HL-60/S4 (cell line): ENCODE measurements around the gene NCLN.
"Not testable (repeated sequence)": the region's sequence is repeated elsewhere in the genome, so short reads cannot be mapped to it uniquely, and the experiment has no call there.

ENCODE experiments used
- in situ Hi-C: fragments of 300-500 bp; cut with MboI; formaldehyde crosslinking; loops from 2 replicates; pipeline ENCODE4 v1.14.3; 2022; ENCODE audit warnings: low sequenced_read_pairs

Gene NCLN

DNA sequence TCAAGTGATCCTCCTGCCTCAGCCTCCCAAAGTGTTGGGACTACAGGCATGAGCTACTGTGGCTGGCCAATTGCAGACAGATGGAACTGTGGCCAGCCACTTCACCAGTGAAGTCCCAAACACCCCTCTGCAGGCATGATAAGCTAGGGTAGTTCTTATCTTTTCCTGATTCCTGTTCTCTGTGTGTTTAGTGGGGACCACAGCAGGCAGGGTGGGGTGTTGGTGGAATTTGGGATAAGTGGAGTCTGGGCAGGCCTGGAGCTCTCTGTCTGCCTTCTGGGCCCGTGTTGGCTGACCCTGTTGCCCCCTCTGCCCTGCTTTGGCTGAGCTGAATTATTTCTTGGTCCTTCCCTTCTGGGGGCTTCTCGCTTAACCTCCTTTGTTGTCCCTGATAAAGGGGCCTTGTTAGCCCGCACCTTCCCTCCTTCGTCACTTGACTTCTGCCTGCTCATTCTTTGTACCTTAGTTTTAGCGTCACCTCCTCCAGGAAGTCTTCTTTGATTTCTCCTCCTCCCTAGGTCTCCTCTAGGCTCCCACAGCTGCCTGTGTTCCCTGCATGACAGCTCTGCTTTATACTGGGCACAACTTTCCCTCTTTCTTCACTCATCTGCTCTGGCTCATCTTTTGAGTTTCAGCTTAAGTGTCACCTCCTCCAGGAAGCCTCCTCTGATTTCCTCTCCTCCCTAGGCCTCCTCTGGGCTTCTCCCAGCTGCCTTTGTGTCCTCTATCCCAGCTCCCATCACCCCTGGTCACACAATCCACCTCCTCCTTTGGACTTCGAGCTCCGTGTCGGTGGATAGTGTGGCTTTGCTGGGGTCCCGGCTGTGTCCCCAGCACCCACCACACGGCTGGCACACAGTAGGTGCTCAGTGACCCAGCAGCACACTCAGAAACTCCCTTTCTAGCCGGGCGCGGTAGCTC lies 1.7 kb upstream of the NCLN start:
- in situ Hi-C loops, result no loop called here

DNA sequence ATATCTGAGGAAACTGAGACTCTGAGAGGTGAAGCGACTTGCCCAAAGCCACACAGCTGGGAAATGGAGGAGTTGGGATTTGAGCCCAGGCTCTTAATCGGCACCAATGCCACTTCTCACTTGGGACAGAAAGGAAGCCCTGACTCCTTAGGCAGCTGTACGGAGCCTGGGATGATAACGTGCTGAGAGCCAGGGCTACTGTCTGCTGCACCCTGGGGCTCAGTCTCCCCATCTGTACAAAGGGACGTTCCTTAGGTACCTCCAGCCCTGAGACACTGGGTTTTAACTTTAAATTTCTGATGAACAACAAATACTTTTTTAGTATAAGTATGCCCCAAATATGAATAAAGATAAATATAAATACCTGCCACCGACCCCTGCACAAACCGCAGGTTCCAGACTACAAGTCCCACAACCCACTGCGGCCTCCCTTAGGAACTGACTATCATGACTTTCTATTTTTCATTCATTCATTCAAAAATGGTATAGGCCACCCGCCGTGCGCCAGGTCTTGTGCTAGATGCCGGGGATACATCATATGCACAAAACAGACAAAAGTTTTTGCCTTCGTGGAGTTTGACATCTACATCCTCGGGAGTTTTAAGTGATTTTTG lies 776 bp upstream of the NCLN start:
- in situ Hi-C loops, result no loop called here

DNA sequence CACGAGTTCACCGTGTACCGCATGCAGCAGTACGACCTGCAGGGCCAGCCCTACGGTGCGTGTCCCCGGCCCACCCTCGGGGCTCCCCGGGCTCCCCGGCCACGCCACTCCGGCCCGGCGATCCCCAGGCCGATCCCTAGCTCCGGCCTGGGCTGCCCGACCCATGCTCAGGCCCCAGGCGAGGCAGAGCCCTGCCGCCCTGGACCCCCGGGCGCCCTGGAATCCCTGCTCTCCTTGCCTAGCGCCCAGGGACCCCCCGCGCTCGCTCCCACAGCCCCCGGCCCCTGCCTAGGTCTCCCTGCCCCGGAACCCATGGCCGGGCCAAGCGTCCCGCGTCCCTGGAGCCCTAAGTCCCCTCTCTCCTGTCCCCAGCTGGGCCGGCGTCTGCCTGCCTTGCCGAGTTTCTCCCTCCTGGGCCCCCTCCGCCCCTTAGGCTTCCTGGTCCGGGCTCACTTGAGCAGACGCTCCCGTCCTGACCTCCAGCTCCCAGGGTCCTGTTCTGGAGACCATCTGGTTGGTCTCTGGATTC lies 494 bp downstream of the NCLN start:
- in situ Hi-C loops, result no loop called here

DNA sequence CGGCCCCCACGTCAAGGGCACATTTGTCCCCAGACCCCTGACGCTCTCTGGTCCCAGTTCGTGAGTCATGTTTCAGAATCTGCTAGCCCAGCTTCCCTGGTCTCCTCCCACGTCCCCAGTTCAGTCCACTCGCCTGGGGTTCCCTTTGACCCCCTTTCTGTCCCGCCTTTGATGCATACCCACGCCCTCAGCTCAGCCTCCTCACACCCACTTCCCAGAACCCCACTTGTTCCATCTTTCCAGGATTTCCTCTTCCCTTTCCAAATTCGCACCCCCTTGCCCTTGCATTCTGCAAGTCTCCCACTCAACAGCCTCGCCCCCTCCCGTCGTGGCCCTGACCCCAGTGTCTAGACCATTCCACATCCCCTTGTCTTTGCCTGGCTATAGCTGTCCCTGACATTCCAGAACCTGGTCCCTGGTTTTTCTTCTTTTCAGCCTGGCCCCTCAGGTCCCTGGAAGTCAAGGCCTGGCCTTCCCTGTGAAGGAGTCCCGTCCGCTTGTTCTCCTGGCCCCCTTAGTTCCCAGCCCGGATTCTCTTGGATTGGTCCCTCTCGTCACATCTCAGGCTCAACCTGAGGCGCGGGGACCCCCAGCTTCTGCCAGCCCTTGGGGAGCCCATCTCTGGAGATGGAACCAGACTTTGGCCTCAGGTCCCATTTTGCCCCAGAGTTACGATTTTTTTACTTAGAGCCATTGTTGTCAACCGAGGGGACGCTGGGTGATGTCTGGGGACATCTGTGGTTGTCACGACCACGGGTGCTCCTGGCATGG lies 1.3 kb downstream of the NCLN start:
- in situ Hi-C loops, result no loop called here

DNA sequence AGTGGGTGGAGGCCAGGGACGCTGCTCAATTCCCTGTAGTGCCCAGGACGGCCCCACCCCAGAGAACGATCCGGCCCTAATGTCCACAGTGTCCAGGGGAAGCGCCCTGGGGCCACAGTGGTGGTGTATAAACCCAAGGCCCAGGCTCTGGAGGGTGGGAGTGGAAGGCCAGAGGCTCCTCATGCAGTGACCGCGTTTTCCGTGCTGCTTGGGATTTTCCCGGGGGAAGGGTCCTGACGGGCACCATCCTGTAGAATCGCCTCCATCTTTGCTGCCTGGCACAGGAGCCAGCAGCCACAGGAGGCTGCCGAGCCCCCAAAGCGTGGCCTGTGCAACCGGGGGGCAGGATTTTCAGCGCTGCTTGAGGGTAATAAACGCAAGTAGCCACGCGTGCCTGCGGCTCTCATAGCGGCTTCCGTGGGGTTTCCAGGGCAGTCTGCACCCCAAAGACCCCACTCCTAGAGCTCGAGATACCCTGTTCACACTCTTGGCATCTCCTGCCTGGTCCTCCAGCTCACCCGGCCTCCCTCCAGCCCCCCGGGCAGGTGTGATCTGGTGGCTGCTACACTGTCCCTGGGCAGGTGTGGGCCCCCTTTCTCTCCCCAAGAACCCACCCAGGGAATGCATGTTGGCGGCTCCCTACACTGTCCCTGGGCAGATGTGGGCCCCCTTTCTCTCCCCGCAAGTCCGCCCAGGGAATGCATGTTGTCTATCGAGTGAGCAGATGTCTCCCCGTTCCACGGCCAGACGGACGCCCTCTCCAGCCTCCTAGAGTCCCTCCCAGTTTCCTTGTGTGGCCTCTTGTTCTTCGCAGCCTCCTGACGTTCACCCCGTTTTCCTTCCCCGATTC lies 2.2 kb downstream of the NCLN start:
- in situ Hi-C loops, result no loop called here

DNA sequence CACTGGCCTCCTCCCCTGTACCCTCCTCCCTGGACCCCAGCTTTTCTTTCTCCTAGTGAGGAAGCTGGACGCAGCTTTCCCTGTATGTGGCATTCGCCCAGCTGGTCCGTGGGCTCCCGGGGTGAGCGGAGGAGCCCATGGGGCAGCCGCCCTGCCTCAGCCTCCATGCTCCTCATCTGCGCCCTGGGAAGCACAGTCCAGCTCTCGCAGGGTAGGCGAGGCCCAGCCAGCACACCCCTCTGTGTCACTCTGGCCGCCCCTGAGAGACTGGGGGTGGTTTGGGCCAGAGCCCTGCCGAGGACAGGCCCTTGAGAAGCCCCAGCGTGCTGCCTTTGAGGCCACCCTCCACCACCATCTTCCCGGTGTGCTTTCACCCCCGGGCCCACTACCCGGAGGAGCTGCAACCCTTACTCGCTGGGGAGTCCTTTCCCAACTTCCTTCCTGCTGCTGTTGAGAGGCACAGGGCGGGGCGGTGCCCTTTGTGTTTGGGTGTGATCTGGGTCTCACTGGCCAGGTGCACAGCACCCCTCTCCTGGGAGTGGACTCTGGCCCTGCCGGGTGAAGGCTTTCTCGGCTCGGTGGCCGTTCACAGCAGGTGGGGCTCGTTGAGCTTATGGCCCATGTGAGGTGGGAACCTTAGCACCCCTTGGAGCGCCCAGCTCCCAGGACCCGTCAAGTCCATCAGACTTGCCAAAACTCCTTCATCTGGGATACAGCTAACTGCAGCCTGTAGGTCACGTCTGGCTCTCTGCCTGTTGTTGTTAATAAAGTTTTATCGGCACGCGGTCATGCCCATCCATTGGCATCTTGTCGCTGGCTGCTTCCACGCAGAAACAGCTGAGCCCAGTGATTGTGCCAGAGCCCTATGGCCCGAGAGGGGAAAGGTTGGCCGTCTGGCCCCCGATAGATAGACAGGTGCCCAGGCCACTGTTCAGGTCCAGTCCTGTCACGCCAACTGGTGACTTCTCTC lies 3.2 kb downstream of the NCLN start:
- in situ Hi-C loops, result no loop called here

DNA sequence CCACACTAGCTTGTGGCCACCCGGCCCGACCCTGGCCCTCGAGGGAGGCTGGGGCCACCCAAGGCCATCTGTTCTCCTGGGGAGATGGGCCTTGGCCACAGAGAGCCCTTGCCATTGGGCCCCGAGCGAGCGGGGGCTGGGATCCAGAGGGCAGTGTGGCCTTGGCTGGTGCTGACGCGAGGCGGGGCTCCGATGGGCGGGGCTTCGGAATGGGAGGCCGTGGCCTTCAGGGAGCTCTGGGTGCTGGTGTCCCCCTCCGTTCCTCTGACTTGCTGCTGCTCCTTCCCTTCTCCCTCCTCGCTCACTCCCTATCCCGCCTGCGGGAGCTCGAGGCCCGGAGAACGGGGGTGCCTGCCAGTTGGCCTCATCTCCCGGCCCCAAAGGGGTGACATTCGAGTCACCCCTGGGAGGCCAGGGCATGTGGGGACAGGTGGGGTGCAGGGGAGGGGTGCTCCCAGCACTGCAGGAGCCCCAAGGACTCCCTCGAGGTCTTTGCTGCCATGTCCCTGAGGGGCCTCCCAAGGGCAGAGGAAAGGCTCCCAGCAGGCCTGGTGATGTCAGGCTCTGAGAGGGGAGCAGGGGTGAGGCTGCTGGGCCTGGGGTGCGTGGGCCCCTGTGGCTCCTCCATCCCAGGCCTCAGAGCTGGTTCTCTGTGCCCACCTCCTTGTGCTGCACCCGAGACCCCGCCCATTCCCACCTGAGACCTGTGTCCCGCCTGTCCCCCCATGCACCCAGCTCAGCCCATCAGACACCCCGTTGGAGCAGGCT lies 4.2 kb downstream of the NCLN start:
- in situ Hi-C loops, result no loop called here

DNA sequence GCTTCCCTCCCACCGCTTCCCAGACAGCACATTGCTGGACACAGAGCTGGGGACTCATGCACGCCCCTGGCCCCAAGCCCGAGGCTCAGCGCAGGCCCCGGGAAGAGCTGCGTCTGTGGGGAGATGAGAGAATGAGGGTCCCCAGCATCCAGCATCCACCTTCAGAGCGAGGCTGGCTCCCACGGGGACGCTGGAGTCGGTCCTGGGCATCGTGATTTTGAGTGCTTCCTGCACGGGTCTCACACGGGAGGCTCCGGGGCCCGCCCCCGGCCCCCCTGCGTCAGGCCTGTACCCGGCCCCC lies 4.7 kb downstream of the NCLN start:
- in situ Hi-C loops, result no loop called here

DNA sequence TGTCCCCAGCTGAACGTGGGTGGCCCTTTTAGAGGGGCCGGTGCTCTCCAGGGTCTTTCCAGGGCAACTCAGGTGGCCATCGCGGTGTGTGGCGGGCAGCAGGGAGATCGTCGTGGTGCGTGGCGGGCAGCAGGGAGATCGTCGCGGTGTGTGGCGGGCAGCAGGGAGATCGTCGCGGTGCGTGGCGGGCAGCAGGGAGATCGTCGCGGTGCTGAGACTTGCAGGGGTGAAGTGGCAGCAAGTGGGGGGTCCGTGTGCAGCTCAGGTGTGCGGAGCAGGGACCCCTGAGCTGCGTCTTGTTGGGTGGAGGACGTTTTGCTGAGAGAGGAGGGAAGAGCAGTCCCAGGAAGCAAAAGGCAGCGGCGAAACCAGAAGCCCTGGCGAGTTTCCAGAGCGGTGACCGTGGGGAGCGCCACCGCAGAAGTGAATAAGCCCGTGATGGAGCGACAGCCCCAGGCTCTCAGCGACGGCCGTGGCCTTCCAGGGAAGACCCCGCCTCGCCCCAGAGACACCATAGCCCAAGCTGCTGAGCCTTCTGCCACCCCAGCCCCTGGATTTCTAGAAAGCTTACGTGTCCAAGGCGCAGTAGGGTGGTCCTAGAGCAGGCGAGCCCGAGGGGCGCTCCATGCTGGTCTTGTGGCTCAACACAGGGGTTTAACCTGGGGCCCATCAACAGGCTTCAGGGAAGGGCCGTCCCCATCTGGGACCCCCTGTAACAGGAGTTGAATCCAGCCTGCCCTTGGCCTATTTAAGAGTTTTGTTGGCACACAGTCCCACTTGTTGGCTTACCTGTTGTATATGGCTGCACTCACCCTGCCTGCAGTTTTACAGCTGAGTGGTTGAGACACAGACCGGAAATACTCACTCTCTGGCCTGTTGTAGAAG lies 5.4 kb downstream of the NCLN start:
- in situ Hi-C loops, result no loop called here

DNA sequence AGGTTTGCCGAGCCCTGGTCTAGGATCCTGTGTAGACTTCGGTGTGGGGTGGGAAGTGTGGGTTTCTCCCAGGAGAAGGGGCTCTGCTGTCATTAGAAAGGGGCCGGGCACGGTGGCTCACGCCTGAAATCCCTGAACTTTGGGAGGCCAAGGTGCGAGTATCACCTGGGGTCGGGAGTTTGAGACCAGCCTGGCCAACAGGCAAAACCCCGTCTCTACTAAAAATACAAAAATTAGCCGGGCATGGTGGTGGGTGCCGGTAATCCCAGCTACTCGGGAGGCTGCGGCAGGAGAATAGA lies 6.0 kb downstream of the NCLN start:
- in situ Hi-C loops, result not testable (repeated sequence)

DNA sequence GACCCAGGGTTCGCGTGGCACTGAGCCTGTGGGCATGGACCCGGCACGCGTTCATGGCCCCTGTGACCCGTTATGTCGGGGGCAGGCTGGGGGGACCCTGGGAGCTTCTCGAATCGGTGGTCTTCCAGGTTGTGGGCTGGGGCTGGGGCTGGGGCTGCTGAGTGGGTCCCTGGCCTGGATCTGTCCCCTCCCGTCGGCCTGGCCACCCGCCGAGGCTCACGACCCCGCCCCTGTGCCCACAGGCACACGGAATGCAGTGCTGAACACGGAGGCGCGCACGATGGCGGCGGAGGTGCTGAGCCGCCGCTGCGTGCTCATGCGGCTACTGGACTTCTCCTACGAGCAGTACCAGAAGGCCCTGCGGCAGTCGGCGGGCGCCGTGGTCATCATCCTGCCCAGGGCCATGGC lies 6.5 kb downstream of the NCLN start:
- in situ Hi-C loops, result no loop called here

DNA sequence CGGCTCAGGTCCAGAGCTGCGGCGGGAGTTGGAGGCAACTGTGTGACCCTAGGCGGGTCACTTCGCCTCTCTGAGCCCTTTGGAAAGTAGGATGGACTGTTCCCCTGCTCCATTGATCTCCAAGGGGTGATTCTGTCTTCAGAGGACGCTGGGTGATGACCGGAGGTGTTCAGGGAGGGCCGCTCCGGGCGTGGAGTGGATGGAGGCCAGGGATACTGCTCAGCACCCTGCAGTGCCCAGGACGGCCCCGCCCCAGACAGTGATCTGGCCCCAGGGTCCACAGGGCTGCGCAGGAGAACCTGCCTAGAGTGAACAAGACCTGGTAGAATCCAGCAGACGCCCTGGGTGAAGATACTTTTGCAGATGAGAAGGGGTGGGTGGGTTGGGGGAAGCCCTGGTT lies 7.0 kb downstream of the NCLN start:
- in situ Hi-C loops, result no loop called here

DNA sequence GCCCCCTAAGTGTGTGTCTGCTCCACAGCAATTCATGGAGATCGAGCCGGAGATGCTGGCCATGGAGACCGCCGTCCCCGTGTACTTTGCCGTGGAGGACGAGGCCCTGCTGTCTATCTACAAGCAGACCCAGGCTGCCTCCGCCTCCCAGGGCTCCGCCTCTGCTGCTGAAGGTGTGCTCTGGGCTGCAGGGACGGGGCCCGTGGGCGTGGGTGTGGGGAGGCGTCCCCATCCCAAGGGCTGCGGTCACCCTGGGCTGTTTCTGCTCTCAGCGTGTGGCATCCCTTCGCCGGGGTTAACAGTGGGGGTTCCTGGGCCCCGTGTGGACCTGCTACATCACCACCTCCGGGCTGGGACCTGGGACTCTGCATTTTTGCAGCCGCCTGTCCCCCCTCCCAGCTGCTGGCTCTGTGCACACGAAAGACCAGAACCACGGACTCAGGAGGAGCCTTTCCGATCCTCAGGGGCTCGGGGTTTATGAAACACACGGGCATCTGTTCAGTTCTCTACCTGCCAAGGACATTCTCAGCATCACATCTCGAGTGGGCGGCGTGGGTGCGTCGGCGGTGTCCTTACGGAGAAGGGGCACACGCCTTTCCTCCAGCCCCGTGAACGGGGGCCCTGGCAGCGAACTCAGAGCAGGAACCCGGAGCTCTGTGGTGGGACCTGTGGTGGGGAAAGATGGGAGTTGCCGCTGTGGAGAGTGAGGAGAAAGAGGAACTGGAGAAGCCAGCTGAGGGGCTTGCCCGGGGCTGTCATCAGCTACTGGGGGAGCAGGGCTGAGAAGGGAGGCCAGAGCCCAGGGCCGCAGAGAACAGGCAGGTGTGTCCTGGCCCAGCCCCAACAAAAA lies 7.8 kb downstream of the NCLN start:
- in situ Hi-C loops, result no loop called here

DNA sequence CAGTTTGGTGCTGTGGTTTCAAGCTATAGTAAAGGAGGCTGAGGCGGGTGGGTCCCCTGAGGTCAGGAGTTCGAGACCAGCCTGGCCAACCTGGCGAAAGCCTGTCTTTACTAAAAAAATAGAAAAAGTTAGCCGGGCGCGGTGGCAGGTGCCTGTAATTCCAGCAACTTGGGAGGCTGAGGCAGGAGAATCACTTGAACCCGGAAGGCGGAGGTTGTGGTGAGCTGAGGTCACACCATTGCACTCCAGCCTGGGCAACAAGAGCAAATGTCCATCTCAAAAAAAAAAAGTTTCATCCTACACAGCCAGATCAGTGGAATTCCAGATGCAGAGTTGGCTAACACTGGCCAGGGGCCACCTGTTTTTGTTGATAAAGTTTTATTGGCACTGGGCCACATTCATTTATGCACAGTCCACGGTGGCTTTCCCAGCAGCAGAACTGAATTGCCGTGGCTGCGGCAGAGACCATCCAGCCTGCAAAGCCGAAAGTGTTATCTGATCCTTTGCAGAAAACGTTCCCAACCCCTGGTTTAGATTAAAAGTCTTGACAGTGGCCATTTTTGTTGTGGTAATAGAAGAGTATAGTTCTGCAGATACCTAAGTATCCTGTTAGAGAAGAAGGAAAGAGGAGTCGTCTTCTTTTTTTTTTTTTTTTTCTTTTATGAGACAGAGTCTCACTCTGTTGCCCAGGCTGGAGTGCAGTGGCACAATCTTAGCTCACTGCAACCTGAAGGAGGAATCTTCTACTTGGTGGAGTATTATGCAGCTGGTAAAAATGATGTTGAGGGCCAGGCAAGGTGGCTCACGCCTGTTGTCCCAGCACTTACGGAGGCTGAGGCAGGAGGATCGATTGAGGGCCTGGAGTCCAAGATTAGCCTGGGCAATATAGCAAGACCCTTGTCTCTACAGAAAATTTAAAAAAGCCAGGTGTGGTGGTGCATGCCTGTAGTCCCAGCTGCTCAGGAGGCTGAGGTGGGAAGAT lies 8.7 kb downstream of the NCLN start:
- in situ Hi-C loops, result no loop called here

DNA sequence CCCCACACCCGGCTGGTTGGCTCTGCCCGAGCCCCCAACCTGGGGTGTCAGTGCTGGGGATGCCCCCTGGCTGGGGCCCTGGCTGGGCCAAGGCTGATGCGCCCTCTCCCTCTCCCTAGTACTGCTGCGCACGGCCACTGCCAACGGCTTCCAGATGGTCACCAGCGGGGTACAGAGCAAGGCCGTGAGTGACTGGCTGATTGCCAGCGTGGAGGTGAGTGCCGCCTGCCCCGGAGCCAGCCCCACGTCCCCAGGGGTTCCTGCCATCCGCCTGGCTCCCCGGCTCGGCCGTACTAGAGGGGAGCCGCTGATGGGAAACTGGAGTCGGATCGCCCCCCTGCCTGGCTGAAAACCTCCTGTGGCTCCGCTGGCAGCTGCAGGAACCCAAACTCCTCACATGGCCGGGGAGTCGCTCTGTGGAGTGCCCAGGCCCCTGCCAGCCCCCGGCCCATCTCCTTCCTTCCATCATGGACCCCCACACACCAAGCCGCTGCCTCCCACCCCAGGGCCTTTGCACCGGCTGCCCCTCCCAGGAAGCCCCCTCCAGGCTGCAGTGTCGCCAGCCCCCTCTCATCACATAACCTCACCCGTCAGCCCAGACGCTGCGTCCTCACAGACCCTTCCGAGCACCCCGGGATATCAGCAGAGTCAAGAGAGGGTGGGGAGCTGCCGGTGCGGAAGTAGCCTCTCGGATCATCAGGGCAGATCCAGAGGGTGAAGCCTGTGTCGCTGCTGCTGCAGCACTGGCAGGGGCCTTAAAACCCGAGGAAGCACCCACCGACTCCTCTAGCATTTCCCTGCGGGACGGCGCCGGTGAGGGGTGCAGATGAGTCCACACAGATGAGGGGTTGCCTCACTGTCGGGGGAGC lies 10.6 kb downstream of the NCLN start:
- in situ Hi-C loops, result no loop called here
